Anterior cingulate cortex (tissue), 58 donors: Measurements from ENCODE around the gene CENPM.

Source experiments
- DNase-seq, 58 donors: peaks; one replicate each; lab custom pipeline; 2025; lab: John Stamatoyannopoulos, UW

The CENPM gene, protein sequence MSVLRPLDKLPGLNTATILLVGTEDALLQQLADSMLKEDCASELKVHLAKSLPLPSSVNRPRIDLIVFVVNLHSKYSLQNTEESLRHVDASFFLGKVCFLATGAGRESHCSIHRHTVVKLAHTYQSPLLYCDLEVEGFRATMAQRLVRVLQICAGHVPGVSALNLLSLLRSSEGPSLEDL

DNA sequence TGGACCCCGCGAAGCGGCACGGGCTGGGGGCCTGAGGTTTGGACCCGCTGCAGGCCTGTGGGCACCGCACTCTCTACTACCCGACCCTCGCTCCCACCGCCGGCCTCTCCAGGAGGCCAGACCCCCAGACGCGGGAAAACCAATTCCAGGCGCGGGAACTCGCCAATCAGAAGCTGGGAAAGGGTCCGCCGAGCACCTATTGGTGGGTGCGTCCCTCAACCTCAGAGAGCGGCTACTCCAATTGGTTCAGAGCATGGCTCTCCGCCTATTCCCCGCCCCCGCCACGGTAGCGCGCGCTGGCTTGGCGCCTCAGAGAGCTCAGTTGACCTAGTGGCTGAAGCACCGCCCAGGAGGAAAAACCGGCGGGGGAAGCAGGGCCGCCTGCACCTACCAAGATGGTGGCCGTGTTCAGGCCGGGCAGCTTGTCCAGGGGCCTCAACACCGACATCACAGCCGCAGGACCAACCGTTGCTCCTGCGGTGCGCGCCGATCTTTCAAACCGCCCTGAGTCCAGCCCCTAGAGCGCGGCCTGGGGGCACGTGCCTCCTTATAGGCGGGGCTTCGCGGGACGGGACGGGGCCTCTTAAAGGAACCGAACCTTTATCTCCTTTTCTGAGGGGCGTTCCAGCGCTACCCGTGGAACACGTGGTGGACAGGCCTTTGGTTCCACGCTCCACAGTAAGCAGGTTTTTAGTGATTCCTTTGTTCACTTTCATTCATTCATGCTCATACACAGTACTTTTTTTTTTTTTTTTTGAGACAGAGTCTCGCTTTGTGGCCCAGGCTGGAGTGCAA is at the start of gene CENPM:
TSS of gene CENPM (minus strand) at position 524 of the 795 bp plus-strand sequence. CDS start at position 448, 76 bp downstream.
- peak; percentile 57 to 98 (median 92) for DNase-seq

DNA sequence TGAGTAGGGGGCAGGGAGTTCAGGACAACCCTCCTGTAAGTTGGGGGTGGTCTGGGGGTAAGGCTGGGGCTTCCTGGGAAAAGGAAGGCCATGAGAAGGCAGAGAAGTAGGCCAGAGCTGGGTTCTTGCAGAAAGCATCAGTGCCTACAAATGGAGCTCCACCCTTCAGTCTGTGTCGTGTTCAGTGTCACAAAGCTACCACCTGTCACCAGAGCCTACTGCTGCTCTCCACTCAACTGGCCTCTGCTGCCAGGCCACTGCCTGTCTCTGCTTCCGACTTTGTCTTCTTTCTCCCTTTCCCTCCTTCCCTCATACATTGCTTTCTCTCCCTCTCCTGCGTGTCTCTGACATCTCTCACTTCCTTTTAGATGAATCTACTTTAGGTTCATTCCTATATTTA is 48.3 kb upstream of the CENPM start:
- DNase-seq: no peak

DNA sequence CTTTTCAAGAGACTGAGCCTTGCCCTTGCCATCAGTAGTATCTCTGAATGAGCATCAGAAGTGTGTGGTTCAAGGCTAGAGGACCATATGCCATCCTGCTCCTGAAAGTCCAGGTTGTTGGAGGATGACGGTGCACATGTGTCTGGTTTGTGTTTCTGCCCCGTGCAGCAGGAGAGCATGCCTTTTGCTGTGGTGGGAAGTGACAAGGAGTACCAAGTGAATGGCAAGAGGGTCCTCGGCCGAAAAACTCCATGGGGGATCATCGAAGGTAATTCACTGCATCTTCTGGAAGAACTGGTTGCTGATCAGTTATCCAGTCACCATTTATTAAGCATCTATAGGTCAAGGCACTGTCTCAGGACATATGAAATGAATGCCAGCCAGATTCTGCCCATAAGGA is 45.5 kb upstream of the CENPM start:
- DNase-seq: no peak

DNA sequence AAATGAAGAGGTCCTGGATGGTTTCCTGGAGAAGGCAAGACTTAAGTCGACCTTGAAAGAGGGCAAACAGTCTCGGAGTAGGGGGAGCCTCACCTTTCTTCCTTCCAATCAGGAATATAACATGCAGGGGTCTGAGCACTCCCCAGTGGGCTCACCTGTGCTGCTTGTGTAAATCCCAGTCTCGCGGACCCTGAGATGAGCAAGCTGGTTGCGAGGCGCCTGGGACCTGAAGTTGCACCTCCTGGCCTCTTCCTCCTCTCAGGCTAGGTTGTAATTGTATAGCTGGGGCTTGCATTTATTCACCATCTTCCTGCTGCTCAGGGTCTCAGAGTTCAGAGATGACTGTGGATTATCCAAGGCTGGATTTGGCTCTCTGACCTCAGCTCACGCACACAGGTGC is 44.2 kb upstream of the CENPM start:
- no peak for DNase-seq

DNA sequence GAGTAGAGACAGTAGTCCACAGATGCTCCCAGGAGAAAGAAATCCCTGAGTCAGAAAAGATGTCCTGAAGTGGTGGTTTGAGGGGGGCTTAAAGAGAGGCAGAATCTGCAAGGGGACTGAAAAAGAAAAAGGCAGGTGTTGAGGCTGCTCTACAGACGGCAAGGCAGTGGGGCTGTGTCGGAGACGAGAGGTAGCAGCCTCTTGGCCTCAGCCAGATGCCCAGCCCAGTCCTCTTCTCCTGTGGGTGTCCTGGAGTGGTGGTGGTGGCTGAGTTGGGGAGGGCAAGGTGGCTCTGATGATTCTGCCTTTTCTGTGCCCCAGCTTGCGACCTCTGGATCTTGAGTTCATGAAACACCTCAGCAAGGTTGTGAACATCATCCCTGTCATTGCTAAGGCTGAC is 42.3 kb upstream of the CENPM start:
- no peak for DNase-seq

DNA sequence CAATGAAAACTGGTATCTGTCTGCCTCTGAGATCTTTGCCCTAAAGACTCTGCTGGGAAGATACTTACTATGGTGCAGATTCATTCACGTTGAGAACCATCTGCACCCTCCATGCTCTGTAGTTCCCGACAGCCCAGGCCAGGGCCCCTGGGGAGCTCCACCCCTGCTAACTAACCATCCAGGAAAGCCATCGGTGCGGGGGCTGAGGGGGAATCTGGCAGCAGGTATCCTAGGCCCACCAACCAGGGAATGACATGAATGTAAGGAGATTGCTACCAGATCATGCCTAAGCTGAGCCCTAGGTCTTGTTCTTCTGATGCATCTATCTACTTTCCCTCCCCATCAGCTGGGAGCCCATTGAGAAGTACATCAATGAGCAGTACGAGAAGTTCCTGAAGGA is 40.3 kb upstream of the CENPM start:
- no peak for DNase-seq

DNA sequence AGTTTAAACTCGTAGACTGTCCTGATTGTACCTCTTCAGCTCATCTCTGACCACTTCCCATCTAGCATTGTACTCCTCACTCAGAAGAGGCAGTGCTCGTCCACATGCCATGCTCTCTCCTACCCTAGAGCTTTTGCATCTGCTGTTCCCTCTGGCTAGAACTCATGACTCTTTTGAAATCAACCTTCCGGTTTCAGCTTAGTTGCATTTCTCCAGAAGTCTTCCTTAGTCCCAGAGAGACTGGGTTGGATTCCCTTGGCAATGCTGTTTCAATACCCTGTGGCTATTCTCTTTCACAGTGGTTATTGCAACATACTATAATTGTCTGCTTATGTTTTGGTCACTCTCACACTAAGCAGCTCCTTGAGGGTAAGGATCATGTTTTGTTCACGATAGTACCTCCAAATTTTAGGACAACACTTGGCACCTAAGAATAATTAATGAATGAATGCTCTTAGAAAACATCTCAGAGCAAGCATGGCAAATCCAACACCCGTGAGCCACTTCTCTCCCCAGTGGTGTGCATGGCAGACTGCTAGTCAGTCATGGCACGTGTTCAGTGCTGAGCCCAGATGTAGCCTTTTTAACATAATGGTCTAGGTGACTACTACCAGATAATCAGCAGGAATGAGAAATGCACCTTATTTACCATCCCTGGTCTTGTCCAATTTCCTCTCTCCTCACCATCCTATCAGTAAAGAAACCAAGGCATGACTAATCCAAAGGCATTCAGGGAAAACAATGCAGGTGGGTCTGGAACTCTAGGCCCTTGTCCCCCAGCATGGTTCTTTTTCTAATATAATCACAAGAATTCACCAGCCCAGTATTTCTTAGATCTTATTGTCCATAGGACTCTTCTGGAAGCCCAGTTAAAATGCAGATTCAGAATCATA is 36.8 kb upstream of the CENPM start:
- no peak for DNase-seq

DNA sequence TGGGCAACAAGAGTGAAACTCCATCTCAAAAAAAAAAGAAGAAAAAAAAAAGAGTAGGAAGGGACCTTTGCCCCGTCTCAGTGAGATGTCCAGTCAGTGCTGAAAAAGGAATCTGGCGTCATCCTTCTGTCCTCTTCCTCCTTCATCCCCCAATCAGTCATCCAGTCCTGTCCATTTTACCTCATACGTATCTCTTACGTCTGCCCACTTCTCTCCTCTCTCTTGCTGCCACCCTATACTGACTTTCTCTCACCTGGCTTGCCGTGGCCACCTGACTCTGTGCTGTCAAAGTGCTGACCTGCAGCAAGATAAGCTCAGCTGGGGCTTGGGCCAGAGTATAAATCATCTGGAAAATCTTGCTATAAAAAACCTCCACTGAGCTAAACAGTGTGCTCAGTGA is 35.9 kb upstream of the CENPM start:
- no peak for DNase-seq

DNA sequence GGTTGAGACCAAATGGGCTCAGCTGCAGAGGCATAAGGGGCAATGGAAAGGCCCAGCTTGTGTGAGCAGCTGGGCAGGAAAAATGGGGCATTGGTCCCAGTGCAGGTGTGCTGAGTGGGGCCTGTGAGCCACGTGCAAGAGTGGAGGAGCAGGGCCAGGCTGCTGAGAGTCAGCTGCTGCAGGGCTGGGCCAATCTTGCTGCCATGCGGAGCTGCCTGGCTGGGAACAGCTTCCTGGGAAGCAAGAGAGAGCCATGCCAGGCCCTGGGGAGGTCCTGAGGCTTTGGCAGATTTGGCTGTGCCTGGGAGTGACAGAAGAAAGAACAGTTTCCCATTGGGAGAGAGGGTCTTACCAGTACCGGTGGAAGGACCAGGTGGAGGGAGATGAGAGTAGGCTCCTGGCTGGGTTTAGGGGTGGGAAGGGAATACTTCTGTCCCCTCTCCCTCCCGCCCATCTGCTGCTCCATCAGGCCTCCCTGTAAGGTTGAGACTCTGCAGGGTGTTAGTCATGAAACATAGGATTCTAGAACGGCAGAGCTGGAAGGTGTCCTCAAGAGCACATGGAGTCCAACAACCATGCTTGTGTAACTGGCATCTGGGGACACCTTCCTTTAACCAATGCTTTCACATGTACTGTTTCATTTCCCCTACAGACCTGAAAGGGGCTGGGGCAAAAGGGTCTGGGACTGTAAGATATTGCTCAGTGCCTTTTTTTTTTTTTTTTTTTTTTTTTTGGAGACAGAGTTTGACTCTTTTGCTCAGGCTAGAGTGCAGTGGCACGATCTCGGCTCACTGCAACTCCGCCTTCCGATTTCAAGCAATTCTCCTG is 32.7 kb upstream of the CENPM start:
- peak in 35 of 58 donors; percentile 9 to 71 (median 34) for DNase-seq

DNA sequence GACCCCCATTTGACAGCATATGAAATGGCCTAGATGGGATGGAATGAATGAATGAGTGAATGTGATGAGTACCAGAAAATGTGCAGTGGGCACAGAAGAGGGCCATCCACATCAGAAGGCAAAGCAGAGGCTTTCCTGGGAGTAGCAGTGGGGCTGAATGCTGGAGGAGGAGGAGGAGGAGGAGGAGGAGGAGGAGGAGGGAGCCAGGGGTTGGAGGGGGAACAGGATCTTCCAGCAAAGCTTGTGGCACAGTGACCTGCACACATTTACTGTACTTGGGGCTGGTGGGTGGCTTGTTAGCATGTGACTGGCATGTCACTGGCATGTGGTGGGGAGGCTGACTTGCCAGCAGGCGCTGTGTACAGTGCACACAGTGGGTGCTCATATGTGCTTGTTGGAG is 31.8 kb upstream of the CENPM start:
- DNase-seq: no peak

DNA sequence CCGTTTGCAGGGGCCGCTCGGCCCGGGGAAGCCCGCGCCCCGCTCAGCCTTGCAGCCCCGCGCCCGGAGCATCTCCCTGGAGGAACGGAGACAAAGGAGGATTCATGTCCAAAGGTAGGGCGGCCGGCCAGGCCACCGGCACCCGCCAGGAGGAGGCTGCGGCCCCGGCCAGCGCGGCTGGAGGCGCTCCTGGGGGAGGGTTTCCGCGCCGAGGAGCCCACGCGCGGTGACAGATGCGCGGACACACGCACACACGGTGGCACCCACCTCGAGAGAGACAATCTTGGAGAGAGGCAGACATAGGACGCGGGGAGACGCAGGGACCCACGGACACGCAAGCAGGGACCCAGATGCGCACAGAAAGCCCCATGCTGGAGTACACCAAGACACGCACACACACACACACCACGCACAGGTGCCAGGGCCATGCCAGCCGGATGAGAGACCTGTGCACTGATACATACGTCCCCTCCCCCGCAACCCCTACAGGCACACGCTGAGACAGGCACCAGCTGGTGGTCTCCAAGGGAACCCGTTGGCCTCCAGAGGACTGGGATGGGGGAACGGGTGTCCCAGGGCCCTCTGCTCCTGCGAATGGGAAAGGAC is 30.1 kb upstream of the CENPM start:
- peak in 12 of 58 donors; percentile 18 to 57 (median 40) for DNase-seq

DNA sequence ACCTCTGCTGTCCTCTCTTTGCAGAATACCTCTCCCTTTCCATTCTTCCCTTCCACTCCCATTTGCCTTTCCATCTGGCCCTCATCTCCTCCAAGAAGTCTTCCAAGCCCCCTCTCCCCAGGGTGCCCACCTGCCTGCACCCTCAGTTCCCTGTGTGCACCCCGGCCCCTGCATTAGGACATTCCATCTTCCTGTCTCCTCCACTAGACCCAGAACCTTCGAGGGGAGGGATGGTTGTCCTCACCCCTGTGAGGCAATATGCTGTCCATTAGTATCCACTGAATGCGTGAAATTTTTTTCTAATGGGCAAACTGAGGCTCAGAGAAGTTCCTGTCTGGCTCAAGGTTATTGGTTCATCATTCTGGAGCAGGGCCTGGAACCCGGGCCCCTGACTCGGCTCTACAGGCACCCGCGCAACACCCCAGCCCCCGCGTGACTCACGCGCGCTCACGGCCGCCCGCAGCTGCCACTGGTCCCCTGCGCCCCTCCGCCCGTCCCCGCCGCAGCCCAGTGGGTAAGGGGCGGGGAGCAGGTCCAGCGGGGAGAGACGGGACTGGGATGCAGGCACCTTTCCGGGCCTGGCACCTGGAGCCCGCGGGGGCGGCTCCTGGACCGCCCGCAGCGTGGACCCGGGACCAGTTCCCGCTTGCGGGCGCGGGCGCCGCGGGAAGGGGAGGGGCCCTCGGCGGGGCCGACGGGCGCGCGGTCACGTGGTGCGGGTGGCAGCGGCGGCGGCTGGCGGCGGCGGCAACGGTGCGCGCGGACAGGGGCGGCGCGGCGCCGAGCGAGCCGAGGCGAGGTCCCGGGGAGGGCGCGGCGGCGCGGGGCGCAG is 29.3 kb upstream of the CENPM start:
- DNase-seq: peak in 49 of 58 donors; percentile 21 to 85 (median 59)

DNA sequence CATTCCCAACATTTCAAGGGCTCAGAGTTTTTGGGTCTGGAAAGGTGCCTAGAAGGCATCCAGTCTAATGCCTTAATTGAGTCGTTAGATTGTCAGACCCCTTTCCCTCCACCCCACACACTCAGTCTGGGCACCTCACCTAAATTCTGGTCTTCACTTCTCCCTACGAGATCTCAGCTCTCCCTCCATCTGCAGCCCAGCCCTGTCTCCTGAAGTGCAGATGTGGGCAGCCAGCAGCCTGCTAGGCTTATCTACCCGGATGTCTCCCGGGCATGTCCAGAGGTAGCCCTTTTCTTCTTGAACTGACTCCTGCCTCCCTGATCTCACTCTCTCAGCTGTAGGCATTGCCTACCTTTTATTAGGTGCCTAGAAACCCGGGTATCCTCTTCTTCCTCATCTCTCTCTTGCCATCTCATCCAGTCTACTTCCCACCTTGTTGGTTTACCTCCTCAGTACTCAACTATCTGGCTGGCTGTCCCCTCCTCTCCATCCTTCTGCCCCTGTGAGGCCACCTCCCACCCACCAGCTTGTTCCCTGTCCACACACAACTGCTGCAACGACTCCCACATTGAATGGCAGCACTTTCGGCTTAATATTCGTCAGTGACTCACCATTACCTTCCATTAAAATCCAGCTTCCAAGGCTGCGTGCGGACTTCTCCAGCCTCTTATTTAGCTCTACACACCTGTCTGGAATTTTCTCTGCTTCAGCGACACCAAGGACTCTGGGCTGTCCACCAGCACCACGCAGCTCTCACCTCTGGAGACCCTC is 28.5 kb upstream of the CENPM start:
- DNase-seq: no peak

DNA sequence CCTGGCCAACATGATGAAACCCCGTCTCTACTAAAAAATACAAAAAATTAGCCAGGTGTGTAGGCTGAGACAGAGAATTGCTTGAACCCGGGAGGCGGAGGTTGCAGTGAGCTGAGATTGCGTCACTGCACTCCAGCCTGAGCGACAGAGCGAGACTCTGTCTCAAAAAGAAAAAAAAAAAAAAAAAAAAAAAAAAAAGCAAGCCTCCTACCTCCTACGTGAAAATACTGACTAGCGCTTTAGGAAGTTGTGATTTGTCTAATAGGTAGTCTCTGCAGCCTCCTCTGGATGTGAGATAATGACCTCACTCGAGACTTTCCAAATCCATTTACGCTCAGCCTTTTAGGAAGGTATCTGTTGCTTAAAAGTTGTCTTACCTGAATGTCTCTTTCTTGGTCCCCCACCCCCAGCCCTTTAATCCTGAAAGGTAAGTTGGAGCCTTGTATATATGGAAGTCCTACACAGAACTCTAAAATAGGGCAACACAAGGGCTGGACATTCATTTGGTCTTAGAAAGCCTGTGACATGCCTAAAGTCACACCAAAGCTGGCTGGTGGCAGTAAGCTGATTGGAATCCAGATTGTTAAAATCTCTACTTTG is 27.8 kb upstream of the CENPM start:
- no peak for DNase-seq

DNA sequence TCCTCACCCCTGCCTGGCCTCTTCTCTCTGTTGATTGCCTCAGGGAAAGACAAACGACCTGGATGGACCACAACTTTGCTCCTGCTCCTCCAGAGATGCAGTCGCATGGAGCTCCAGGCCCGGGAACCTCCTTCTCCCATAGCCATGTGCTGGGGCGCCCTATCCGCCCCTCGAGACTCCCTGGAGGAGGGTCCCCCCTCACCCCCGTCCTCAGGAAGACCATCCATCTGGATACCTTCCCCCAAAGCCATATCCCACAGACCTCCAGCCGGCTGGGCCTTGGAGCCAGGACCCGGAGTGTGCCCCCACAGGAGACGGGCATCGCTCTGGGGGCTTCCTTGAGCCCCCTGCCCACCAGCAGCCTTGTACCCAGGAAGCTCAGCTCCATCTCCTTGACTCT is 24.5 kb upstream of the CENPM start:
- no peak for DNase-seq

DNA sequence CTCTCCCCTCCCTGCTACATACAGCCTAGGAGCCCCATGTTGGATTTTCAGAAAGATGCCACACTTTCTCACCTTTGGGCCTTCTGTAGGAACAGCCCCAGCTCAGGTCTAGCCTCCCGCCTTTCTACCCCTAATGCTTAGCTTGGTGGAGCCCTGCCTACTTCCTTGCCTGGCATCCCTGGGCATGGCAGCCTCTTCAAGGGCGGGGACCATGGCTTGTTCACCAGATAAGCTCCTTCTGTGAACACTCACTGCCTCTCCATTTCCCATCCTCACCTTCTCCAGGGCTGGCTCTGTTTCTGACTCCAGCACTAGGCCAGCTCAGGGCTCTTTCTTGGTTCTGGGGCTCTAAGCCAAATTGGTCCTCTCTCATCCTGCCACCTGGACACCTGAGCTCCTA is 23.6 kb upstream of the CENPM start:
- no peak for DNase-seq

DNA sequence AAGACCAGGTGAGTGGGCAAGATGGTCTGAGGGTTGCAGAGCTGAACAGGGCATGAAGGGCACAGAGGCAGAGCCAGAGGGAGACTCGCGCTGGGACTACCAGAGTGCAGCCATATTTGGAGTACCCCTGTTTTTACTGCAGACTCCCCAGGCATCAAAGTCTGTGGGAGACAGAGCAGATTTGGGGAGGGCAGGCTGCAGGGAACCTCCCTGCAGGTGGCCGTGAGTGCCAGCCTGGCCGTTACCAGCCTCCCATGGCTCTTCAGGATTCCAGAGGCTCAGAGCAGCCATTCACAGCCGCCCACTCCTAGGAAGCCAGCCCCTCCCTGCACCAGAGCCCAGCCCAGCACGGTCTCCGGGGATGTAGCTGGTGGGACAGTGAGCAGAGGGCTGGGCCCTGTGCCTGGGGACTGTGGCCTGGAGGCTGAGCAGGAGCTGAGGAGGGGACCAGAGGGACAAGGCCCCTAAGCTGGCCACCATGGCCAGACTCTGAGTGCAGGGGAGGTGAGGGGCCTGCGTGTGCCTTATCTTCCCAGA is 22.2 kb upstream of the CENPM start, which contains the start of gene SEPTIN3:
TSS of gene SEPTIN3 (plus strand) at position 334 of the 537 bp plus-strand sequence. CDS start 2,050 bp downstream, outside the sequence.
- DNase-seq: peak in 3 of 58 donors; percentile 14 to 44 (median 32)
